Epithelial cell of esophagus (primary cell): ENCODE measurements around the gene CCNB2.
A peak's percentile ranks its signal among the peaks of the same experiment; 100 is the strongest.

Experiments used
- DNase-seq: peaks from one replicate; pipeline ENCODE4 v3.0.0; 2010; ENCODE audit warnings: low read depth
- H3K4me3 ChIP-seq: 2 replicates; pipeline ENCODE4 v1.5.1; 2011; ENCODE audit warnings: mild to moderate bottlenecking, low read length, control low read depth
- TF ChIP-seq, protein P1 (sequence below): IDR thresholded peaks from 2 replicates; pipeline ENCODE4 v1.5.1; 2011; ENCODE audit warnings: low read depth, mild to moderate bottlenecking, low read length, control low read depth, inconsistent platforms; ENCODE audit not compliant: insufficient read depth; ENCODE audit errors: missing control alignments

CCNB2 gene

DNA sequence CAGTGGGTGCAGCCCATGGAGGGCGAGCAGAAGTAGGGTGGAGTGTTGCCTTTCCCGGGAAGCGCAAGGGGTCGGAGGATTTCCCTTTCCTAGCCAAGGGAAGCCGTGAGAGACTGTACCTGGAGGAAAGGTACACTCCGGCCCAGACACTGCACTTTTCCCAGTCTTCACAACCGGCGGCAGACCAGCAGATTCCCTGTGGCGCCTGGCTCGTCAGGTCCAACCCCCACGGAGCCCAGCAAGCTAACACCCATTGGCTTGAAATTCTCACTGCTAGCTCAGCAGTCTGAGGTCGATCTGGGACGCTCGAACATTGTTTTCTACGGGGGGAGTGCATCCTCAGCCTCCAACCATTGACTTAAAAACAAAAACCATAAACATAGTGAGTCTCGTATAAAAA lies 26.5 kb downstream of the CCNB2 start:
- H3K4me3 ChIP-seq, result no peak overlapping the region
- TF ChIP-seq, protein P1, sequence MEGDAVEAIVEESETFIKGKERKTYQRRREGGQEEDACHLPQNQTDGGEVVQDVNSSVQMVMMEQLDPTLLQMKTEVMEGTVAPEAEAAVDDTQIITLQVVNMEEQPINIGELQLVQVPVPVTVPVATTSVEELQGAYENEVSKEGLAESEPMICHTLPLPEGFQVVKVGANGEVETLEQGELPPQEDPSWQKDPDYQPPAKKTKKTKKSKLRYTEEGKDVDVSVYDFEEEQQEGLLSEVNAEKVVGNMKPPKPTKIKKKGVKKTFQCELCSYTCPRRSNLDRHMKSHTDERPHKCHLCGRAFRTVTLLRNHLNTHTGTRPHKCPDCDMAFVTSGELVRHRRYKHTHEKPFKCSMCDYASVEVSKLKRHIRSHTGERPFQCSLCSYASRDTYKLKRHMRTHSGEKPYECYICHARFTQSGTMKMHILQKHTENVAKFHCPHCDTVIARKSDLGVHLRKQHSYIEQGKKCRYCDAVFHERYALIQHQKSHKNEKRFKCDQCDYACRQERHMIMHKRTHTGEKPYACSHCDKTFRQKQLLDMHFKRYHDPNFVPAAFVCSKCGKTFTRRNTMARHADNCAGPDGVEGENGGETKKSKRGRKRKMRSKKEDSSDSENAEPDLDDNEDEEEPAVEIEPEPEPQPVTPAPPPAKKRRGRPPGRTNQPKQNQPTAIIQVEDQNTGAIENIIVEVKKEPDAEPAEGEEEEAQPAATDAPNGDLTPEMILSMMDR, result no peak
- no peak for DNase-seq

GRCh38 chr15:59131969-59132562 lies 27.1 kb downstream of the CCNB2 start:
- TF ChIP-seq, protein P1, result no peak
- no peak overlapping the region for H3K4me3 ChIP-seq
- no peak for DNase-seq

DNA sequence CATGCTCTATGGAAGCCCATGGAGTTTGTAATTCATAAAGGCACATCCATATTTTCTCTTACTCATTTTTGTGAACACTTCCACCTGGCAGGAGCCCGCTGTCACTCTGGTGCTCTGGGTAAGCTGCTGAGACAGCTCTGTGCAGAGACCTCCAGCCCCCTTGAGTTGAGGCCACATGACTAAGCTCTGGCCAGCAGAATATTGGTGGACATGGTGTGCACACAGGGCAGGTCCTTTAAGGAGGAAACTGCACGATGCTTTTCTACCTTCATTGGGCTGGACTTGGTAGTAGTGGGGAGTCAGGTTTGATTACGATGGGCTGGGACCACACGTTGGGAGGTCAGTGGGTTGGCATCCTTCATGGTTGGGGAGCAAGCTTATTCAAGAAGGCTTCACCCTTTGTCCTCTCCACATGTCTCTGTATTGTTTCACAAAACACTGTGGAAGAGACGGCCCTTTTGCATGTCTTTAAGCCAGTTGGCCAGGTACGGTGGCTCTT lies 29.0 kb downstream of the CCNB2 start:
- no peak overlapping the region for H3K4me3 ChIP-seq
- no peak for DNase-seq
- TF ChIP-seq, protein P1, result no peak

GRCh38 chr15:59137566-59137965 lies 32.6 kb downstream of the CCNB2 start:
- TF ChIP-seq, protein P1, result no peak
- H3K4me3 ChIP-seq, result no peak overlapping the region
- DNase-seq, result no peak

GRCh38 chr15:59138243-59138642 lies 33.3 kb downstream of the CCNB2 start:
- peak; percentile 53 for DNase-seq
- TF ChIP-seq, protein P1, result peak; percentile 49
- H3K4me3 ChIP-seq, result no peak overlapping the region

GRCh38 chr15:59140422-59141226 lies 35.7 kb downstream of the CCNB2 start:
- peak; percentile 64 for DNase-seq
- no peak overlapping the region for H3K4me3 ChIP-seq
- TF ChIP-seq, protein P1, result no peak
